Measurements from ENCODE around the gene SDK1.

The SDK1 gene

DNA sequence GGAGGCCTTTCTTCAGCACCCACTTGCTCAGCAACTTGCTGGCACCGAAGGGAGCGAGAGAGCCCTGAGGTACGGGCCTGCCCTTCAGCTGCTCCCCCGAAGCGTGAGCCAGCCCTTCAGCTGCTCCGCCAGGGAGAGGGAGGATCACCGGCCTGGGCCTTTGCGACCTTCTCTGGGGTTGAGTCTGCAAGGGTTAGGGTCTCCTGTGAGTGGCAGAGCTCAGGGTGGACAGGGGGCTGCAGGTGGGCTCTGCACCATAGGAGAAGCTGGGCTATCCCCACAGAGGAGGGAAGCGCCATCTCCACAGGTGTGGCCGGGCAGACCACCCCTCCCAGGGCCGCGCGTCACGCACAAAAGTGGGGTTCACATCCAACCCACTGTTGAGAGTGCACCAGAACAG, 890.5 kb downstream of the SDK1 start:
- DNase-seq = no peak

DNA sequence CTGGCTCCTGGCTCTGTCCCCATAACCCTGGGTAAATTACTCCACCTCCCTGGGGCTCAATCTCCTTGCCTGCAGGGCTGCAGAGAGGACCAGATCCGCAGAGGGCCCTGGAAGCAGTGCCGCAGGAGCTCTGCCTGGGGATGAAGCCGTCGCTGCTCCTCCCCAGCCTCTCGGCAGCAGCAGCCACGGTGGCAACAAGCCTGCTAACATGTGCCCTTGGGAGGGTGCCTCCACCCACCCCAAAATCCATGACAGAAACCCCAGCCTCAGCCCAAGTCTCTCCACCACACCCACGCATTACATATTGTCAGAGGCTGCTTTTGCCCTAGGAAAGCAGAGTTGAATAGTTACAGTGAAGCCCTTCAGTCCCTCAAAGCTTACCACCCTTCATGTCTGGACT, 894.6 kb downstream of the SDK1 start:
- DNase-seq = no peak

DNA sequence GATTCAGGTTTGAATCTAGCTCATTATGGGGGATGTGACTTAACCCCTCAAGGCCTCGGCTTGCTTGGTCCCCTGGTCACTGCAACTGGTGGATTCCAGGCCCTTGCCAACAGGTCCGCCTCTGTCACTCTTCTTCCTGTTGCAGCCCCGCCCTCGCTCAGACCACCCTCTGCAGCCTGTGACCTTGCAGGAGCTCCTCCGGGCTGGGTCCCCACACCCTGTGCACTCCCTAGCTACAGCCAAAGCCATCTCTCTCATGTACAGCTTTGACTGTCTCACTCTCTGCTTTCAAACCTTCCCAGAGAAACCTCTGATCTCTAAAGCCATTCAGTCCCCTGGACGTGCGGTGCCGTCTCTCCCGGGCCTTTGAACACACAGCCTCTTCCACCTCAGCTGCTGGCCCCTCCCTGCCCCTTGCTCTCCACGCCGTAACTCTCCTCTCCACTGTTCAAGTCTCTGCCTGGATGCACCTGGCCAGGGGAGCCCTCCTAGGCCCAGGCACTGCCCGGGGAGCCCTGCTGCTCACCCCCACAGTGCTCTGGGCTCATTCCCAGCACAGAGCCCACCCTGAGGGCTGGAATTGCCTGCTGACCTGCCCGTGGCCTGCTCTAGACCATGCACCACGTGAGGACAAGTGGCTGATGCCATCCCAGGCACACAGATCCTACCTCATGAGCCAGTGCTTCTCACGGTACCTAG, 895.2 kb downstream of the SDK1 start:
- no peak for DNase-seq

DNA sequence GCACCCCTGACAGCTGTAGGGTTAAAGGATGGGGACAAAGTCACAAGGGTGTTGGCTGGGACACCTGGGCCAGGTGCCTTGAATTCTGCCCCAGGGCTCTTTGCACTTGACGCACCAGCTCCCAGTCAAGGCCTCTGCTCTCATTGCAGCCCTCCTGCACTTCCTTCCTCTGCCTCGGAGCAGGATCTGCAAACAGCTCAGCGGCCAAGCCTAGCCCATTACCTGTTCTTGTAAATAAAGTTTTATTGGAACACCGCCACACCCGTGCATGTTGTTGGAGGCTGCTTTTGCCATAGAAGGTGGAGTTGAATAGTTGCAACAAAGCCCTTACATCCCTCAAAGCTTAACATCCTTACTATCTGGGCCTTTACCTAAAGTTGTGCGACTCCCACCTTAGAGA, 897.2 kb downstream of the SDK1 start:
- no peak for DNase-seq

DNA sequence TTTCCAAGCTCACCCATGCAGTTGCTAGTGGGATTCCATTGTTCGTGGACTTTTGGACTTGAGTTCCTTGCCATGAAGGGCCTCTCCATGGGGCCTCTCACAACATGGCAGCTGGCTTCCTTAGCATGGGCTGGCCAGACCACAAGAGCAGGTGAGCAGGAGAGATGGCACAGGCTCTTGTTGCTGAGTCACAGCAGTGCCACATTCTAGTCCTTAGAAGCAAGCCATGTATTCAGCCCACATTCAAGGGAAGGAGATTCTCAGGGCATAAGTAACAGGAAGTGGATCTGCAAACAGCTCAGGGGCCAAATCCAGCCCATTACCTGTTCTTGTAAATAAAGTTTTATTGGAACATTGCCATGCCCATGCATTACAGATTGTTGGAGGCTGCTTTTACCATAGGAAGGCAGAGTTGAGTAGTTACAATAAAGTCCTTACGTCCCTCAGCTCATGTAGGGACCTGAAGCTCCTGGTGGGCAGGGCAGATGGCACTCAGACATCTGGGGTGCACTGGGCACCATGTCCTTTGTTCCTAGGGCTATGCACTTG, 899.6 kb downstream of the SDK1 start:
- DNase-seq = no peak

DNA sequence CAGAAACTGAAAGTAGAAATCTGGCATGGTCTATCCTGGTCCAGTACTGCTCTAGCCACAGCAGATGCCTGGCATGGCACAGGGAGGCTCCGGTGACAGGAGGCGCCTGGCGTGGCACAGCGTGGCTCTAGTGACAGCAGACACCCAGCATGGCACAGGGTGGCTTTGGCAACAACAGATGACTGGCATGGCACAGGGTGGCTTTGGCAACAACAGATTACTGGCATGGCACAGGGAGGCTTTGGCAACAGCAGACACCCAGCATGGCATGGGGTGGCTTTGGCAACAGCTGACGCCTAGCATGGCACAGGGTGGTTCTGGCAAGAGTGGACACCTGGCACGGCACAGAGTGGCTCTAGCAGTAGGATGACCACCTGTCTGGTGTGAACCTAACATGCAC, 900.5 kb downstream of the SDK1 start:
- DNase-seq = no peak

DNA sequence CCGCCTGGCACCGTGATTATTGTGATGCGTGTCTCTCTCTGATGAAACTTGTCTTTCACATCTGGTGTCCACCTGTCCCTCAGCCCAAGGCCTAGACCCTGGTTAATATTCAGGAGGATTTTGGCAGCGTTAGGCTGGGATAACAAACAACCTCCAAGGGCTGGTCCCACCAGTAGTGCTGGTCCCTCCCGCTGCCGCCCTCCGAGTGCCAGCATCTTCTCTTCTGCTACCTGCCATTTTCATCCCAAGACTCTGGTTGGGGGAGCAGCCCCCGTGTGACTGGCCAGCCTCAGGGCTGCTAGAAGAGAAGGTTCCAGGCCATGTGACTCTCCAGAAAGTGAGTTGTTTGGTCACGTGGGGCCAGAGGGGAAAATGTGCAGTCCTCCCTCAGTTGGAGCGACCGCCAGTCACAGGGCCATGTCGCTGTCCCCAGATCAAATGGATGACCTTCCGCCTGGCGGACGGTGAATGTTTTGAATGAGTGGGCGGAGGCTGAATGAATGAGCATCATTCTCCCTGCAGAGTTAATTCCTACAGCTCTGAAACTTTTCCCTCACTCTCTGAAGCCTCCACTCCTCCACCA, 901.2 kb downstream of the SDK1 start:
- no peak for DNase-seq

DNA sequence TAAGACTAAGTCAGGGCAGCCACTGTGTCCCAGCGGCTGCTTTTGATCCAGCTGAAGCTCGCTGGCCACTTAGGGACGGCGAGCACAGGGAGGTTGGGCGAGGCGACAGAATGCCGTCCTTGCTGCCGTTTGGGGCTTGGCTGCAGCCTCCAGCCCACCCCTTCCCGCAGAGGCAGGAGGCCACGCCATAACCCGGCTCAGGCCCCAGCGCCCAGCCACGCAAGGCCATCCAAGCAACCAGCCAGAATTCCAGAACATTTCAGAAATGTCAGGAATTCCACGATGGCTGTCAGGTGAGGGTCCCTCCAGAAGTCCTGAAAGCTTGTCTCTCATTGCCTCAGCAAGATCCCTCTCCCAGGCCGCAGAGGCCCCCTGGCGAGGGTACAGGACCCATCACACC, 901.9 kb downstream of the SDK1 start:
- no peak for DNase-seq

DNA sequence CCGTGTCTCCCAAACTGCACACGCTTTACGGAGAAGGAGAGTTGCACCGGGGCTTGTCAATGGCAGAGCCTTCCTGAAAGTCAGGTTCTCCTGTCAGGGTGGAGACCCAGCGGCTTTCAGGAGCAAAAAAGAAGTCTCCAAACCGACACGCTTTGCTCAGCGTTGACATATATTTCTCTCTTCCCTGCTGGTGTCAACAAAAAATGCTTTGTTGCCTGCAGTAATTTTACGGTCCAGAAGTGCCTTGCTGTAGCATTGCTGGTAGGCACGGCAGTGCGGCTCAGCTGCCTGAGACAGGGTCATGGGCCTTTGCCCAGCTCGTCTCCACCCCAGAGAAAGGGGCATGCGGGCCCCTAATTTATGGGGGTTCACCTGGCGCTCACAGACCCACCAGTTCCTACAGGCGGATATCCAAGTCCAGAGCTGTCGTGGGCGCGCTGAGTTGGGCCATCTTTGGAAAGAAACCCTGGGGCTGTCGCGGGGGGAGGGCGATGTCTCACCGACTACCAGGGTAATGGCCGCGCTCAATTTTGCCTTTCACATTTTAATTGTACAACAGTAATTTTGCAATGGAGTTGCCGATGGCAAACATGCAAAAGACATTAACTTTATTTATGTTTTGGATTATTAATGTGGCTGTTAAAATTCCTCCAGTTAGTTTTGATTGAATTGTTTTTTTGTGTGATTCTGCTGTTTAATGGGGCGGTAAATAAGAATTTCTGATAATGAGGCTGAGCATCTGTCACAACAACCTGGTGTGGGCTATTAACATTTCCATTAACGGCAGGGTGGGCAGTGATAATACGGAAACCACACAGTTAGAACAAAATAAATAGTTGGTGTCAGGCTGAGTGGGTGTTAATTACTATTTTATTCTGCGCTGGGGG, 902.8 kb downstream of the SDK1 start:
- no peak for DNase-seq

DNA sequence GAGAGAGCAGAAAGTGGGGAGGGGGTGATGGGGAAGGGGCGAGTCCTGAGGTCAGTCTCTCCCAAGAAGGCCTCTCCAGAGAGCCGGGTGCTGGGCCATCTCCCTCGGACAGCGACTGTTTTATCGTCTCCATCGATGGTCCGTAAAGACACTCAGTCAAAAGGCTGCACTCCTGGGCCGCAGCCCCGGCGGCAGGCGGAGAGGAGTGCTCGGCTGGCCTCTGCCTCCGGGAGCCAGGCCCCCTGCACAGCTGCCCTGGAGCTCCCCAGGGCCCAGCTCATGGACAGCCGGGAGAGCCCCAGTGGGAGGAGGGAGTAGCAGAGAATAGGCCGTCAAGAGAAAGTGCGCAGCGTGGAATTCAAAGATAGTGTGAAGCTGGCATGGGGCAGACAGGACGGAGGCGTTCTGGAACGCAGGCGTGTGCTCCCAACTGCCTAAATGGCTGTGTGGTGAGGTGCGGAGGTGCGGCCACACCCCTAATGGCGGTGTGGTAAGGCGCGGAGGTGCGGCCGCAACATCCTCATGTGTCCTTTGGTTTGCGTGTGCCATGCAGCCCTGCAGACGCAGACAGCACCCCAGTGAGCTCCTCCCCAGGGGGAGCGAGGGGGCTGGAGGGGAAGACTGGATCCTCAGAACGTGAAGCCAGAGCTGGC, 903.6 kb downstream of the SDK1 start:
- DNase-seq = no peak

DNA sequence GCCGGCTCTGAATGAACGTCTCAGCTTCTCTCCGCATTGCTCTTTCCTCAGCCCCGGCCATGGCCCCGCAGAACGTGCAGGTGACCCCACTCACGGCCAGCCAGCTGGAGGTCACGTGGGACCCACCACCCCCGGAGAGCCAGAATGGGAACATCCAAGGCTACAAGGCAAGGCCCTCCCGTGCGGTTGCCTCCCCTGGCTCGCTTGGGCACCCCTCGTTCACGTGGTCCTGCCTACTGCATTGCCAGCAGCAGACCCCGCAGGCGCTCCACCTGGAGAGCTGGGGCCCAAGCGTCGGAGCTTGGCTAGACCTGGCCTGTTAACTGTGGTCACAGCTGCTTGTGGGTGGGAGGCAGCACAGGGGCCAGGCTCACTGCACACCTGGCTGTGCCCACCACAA, 904.8 kb downstream of the SDK1 start:
- no peak for DNase-seq

DNA sequence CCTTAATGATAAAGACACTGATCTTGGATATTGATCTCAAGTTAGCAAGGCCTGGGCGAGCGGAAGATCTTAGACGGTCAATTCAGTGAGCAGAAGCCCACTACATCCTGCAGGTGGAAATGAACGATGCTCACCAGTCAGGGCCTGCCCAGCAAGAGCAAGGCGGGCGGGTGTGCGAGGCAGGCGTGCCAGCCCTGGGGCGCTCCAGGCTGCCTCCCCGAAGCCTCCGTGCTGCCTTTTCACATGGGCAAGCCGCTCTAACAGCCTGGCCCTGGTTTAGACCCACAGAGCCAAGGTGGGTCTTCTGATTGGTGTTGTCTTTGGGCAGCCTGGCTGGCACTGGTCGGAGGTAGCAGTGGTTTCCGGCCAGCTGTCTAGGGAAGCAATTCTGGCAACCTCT, 906.0 kb downstream of the SDK1 start:
- no peak for DNase-seq

DNA sequence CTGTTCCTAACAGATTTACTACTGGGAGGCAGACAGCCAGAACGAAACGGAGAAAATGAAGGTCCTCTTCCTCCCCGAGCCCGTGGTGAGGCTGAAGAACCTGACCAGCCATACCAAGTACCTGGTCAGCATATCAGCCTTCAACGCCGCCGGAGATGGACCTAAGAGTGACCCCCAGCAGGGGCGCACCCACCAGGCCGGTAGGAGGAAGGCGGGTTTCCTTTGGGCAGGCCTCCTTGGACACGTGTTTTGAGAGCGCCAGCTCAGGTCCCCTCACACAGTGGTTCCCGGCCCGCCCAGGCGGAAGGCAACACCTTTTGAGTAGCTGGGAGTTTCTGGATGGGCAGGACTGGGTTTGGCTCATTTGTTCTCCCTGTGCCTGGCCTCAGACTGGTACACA, 907.0 kb downstream of the SDK1 start:
- no peak for DNase-seq

DNA sequence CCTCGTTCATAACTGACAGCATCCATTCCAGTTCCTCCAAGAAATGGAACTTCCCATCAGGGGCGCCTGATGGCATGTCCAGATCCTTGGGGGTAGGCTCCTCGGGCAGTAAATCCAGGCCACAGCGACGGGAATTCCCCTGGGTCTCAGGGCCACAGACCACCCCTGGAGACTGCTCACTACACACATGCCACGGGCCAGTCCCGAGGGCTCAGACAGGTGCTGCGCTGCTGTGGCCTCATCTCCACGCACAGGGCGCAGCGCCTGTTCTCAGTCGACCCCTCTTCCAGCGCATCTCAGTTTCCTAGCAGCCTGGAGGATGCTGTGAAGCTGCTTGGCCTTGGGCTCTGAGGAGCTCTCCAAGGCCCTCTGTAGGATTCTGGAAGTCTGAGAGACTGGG, 907.5 kb downstream of the SDK1 start:
- DNase-seq = no peak

DNA sequence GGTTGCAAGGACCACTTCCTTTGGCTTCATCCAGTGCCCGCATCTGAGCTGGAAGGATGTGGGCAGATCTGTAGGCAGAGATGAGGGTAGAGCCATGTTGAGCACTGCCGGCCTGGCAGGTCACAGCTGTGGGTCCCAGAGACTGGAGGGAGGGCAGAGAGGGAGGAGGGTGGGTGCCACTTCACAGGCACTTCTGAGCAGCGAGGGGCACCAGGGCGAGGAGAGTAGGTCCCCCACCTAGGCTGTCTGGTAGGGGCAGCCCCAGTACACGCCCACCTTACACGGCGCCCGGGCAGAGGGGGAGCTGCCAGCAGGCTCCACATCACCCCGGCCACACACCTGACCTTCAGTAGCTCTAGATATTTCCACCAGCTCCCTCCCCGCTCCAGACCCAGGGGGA, 908.1 kb downstream of the SDK1 start:
- DNase-seq = no peak

DNA sequence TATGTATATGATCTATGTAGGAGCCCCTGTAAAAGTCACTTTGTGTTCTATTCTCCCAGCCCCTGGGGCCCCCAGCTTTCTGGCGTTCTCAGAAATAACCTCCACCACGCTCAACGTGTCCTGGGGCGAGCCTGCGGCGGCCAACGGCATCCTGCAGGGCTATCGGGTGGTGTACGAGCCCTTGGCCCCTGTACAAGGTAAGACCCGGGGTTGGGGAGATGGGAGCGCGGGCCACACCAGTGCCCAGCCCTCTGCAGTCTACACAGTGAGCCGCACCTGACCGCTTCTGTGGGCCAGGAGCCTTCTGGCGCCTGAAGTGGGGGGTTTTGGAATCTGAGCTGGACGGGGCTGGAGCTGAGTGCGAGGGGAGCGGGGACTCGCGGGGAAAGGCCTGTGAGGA, 908.9 kb downstream of the SDK1 start:
- no peak for DNase-seq

DNA sequence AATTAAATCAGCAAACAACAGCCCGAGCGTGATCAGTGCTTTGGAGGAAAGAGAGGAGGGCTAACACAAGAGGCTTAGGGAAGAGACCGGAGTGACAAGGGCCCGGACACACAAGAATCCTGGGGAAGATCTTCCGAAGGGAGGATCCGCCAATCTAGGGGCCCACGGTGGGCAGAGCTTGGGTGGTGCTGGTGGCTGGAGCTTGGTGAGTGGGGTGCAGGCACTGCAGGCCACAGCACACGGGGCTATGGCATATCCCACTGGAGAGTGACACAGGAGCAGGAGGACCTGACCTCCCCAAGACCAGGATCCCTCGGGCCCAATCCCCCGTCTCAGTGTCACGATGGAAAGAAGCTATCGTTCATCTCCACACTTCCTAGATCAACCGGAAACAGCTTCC, 909.8 kb downstream of the SDK1 start:
- no peak for DNase-seq

DNA sequence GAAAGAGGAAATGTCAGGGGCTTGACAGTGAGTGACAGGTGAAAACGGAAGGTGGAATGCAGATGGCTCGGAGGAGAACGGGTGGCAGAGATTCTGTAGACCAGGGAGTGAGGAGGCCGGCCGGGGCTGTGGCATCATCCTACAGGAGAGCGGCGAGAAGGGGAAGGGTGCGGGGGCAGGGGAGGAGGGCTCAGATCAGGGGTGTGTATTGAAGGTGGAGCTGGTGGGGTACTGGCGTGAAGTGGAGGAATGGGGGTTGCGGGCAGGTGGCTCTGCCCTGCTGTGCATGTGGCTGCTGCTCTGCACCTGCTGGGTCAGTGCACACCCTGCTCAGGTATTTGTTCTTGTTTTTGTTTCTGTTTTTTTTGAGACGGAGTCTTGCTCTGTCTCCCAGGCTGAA, 910.2 kb downstream of the SDK1 start:
- no peak for DNase-seq

DNA sequence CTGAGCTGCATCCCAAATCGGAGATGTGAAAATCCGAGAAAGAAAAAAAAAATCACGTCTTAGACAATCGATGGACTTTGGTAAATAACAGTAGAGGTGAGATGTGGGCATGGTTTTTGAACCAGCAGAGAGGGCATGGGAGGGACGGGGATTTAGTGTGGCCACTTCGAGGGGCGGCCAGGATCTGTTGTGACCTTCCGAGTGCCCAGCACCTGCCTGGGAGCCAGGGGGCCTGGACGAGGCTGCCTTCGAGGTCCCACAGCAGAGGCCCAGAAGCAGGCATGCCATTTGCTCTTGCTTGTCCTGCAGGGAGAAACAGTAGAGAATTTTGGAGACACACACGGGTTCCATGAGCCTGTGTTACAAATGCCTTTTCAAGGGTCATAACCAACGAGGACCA, 911.3 kb downstream of the SDK1 start:
- DNase-seq = no peak

DNA sequence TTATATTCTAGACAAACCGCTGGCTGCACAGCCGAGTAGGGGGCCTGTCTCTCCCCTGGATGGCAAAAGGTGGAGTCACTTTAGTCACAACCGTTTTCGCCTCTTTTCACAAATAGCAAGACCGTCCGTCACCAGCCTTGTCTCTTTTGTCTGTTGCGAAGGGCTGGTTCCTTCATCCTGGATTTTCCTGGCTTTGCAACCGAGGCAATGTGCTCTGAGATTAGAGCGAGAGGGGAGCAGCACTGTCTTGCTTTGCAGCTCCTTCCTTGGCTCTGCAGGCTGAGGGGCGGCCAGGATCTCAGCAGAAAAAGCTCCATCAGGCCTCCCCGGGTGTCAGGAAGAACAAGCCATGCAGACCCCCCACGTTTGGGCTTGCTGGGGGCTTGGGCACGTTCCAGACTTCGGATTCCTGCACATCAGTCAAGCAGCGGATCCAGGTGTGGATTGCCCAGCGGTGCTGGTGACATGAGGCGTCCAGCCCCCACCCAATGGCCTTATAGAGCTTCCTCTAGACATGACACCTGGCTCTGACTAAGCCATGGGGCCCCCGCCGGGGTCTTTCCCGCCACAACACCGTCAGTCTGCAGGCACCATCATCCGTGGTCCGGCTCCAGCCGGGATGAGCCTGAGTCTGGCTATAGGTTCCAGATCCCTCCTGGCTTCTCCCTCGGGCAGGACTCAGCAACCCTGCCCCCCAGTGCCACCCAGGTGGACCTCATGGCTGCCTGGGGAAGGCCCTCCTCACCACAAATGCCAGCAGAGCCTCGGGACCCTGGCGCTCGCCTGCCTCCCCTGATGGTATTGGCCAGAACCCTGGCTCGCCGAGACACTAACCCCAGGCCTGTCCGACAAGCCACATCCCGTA, 913.5 kb downstream of the SDK1 start:
- DNase-seq = no peak

DNA sequence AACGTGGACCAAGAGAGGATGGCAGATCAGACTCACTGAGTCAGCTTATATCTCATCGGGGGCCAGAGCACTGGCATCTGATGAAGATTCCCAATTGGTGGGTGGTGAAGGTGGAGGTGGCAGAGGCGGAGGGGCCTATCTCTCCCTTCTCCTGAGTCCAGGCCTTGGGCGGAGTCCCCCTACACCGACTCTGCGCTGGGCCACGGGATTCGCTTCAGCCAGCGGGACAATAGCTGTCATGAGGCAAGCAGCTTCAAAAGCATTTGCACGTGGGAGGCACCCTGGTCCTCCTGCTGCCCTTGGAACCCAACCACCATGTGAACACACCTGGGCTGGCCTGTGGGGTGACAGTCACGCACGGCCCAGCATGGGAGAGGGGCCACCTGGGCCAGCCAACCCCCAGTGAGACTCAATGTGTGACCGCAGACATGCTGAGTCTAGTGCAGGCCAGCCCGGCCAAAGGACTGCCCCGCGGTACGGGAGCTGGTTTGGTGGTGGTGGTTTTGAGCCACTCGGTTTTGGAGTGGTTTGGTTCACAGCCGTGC, 914.2 kb downstream of the SDK1 start:
- no peak for DNase-seq

DNA sequence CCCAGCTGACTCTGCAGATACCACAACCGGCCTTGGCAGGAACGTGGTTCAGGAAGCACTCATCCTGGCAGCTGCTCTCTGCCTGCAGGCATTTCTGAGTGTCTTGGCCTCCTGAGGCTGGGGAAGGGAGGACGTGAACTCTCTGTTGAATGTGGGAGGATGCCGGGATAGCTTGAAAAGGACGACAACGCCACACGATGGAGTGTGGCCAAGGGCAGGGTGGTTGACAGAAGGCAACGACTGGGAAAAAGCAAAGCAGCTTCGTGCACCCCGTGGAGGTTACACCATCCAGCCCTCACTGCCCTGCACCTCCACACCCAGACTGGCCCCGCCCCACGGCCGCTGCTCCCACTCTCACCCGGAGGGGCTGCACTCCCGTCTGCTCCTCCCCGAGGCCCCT, 915.0 kb downstream of the SDK1 start:
- DNase-seq = no peak

Data from SW 1271 (cell line).